Nephron (organoid): ENCODE measurements around the gene SLC43A1.

Experiments used
- H3K27ac Mint-ChIP-seq, 3 experiments: 2 replicates each; pipeline ENCODE4 v1.8.0; 2020; ENCODE audit warnings: mixed read lengths in 3 of 3, mild to moderate bottlenecking in 2 of 3, moderate library complexity in 1 of 3
- H3K27me3 Mint-ChIP-seq: 2 replicates; pipeline ENCODE4 v1.8.0; 2021; ENCODE audit warnings: low read depth, mild to moderate bottlenecking, moderate library complexity, mixed read lengths
- H3K36me3 Mint-ChIP-seq: 2 replicates; pipeline ENCODE4 v1.8.0; 2020; ENCODE audit warnings: low read depth, mixed read lengths
- H3K4me1 Mint-ChIP-seq: 2 replicates; pipeline ENCODE4 v1.8.0; 2020; ENCODE audit warnings: mixed read lengths
- H3K4me3 Mint-ChIP-seq, 3 experiments: 2 replicates each; pipeline ENCODE4 v1.8.0; 2020; ENCODE audit warnings: mild to moderate bottlenecking in 3 of 3, mixed read lengths in 3 of 3, moderate library complexity in 2 of 3
- H3K9me3 Mint-ChIP-seq: 2 replicates; pipeline ENCODE4 v1.8.0; 2020; ENCODE audit warnings: mixed read lengths
- TF ChIP-seq, protein P1 (sequence below), 3 experiments: fragments of 200-600 bp; sonication (generic); IDR thresholded peaks; one replicate each; pipeline ENCODE4 v1.5.0; 2021; ENCODE audit warnings: antibody characterized with exemption in 3 of 3; ENCODE audit not compliant: unreplicated experiment in 3 of 3

The SLC43A1 gene

DNA sequence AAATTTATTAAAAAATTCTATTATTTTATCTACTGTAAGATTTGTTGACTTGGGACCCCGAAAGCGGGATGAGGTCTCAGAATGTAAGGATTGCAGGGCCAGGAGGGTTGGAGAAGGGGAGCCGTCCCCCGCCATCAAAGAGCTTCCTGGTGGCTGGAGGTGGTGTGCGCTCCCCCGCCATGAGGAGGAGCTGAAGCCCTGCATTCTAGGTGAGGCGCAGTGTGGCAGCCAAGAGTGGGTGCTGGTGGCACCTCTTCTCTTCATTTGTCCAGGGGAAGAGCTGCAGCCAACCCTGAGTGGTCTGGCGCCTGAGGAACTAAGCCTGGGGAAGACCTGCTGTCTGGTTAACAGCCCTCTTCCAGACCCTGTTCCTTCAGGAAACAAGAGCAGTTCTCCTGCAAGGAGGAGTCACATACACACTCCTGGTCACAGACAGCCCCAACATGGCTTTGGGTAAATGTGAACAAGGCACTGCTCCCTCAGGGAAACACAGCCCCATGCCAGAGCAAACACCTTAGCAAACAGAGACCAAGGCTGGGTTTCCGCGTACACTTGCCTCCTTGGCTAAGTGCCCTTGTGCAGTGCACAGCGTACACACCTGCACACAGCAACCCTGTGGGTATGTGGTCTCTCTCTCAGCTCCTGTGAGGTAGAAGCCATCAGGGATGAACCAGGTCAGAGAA is 37.9 kb downstream of the SLC43A1 start:
- Mint-ChIP-seq H3K4me3 (peak overlapping the region in 1 of 3 experiments; percentile 4), H3K4me1 (peaks cover 13% of the 10 kb centered on the region), H3K36me3 (no peaks in the 10 kb centered on the region), H3K27ac (peak overlapping the region in 1 of 3 experiments; percentile 19), H3K9me3 (no peaks in the 10 kb centered on the region), H3K27me3 (peaks cover 86% of the 10 kb centered on the region)
- TF ChIP-seq, protein P1, sequence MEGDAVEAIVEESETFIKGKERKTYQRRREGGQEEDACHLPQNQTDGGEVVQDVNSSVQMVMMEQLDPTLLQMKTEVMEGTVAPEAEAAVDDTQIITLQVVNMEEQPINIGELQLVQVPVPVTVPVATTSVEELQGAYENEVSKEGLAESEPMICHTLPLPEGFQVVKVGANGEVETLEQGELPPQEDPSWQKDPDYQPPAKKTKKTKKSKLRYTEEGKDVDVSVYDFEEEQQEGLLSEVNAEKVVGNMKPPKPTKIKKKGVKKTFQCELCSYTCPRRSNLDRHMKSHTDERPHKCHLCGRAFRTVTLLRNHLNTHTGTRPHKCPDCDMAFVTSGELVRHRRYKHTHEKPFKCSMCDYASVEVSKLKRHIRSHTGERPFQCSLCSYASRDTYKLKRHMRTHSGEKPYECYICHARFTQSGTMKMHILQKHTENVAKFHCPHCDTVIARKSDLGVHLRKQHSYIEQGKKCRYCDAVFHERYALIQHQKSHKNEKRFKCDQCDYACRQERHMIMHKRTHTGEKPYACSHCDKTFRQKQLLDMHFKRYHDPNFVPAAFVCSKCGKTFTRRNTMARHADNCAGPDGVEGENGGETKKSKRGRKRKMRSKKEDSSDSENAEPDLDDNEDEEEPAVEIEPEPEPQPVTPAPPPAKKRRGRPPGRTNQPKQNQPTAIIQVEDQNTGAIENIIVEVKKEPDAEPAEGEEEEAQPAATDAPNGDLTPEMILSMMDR (IDR thresholded peaks at IDR 0.05; ENCODE audit: unreplicated experiment in 3 of 3): no peak

DNA sequence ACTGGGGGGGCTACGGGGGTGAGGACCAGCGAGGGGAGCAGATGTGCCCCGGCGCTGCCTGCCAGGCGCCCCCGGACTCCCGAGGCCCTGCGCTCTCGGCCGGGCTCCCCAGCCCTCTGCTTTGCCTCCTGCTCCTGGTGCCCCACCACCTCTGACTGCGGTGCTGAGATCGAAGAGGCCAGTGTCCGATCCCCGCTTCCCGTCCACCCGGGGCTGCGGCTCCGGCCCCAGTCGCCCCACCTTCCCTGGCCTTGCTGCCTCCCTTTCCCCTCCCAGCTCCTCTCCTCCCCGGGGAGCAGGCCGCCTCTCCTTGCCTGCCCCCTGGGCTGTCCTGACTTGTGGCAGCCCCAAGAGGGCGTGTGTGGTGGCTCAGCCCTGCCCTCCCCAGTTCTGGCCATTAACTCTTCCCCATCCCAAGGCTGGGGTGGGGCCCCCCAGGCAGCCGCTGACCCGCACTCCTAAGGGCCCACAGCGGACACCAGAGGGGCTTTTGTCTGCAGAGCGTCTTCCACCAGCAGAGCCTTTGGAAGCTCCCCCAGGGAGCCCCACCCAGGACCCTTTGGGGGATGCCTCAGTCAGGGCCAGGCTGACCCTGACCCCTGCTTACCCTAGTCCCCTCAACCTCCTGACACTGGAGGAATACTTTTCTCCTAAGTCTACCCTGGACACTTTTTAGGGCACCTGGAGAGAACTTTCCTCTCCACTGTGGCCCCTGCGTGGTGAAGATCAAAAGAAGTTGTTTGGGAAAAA is 38.6 kb downstream of the SLC43A1 start:
- TF ChIP-seq, protein P1 (IDR thresholded peaks at IDR 0.05; ENCODE audit: unreplicated experiment in 3 of 3): peak in 1 of 3 experiments; percentile 1
- H3K9me3 Mint-ChIP-seq: no peaks in the 10 kb centered on the region
- no peaks in the 10 kb centered on the region for H3K36me3 Mint-ChIP-seq
- H3K27me3 Mint-ChIP-seq: peaks cover 84% of the 10 kb centered on the region
- peaks cover 13% of the 10 kb centered on the region for H3K4me1 Mint-ChIP-seq
- H3K27ac Mint-ChIP-seq: no peak overlapping the region
- peak overlapping the region; percentile 19 to 63 (median 46) for H3K4me3 Mint-ChIP-seq

DNA sequence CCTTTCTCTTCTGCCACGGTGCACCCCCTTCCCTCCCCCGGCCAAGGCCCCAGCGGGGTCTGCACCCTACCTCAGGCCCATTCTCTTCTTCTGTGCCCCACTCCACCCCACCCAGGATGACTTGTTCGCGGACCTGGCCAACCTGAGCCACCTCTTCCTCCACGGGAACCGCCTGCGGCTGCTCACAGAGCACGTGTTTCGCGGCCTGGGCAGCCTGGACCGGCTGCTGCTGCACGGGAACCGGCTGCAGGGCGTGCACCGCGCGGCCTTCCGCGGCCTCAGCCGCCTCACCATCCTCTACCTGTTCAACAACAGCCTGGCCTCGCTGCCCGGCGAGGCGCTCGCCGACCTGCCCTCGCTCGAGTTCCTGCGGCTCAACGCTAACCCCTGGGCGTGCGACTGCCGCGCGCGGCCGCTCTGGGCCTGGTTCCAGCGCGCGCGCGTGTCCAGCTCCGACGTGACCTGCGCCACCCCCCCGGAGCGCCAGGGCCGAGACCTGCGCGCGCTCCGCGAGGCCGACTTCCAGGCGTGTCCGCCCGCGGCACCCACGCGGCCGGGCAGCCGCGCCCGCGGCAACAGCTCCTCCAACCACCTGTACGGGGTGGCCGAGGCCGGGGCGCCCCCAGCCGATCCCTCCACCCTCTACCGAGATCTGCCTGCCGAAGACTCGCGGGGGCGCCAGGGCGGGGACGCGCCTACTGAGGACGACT is 39.3 kb downstream of the SLC43A1 start:
- Mint-ChIP-seq H3K27me3 (peaks cover 84% of the 10 kb centered on the region), H3K9me3 (no peaks in the 10 kb centered on the region), H3K27ac (no peak overlapping the region), H3K4me1 (peaks cover 13% of the 10 kb centered on the region), H3K4me3 (peak overlapping the region in 2 of 3 experiments; percentile 55 to 57), H3K36me3 (no peaks in the 10 kb centered on the region)
- TF ChIP-seq, protein P1 (IDR thresholded peaks at IDR 0.05; ENCODE audit: unreplicated experiment in 3 of 3): no peak

DNA sequence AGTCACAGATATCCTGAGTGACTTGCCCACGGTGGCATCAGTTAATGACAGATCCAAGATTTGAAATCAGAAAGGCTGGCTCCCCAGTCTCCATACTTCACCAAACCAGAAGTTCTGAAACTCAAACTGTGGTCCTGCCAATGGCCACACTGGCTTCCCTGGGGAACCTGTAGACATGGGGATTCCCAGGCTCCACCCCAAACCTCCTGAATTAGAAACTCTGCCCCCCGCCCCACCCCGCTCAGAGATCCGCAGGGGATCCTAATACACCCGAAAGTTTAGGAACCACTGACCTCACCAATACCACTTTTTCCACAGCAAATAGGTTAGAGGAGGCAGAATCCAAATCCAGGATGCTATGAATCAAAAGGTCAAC is 39.8 kb downstream of the SLC43A1 start:
- H3K4me3 Mint-ChIP-seq: peak overlapping the region in 2 of 3 experiments; percentile 55 to 57
- H3K27me3 Mint-ChIP-seq: peaks cover 82% of the 10 kb centered on the region
- H3K27ac Mint-ChIP-seq: no peak overlapping the region
- no peaks in the 10 kb centered on the region for H3K36me3 Mint-ChIP-seq
- no peaks in the 10 kb centered on the region for H3K9me3 Mint-ChIP-seq
- TF ChIP-seq, protein P1 (IDR thresholded peaks at IDR 0.05; ENCODE audit: unreplicated experiment in 3 of 3): no peak
- peaks cover 13% of the 10 kb centered on the region for H3K4me1 Mint-ChIP-seq

DNA sequence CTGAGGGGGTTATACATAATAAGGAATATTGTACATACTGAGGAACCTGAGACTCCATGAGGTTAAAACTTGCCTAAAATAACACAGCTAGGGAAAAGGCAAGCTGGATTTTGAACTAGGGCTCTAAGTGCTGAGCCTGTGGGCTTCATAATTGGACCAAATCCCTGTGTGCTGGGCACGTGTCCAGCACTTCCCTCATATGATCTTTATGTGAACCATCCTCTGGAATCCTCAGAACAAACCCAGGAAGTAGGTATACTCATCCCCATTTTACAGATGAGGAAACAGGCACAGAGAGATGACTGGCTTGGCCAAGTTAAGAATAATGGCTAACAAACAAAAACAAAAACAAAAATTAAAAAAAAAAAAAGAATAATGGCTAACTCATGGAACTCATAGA is 40.3 kb downstream of the SLC43A1 start:
- Mint-ChIP-seq H3K4me3 (peak overlapping the region in 1 of 3 experiments; percentile 29), H3K4me1 (peaks cover 11% of the 10 kb centered on the region), H3K9me3 (no peaks in the 10 kb centered on the region), H3K36me3 (no peaks in the 10 kb centered on the region), H3K27me3 (peaks cover 79% of the 10 kb centered on the region), H3K27ac (no peak overlapping the region)
- TF ChIP-seq, protein P1 (IDR thresholded peaks at IDR 0.05; ENCODE audit: unreplicated experiment in 3 of 3): no peak
